Liver (tissue), 9 donors: ENCODE results near the gene GNB1L. TPM values are rescaled to one million over a fixed set of nuclear protein-coding genes. Genes with fewer than 3 reads are reported as not detected.

Experiments used
- DNase-seq: peaks from one replicate; pipeline ENCODE4 v3.0.0-alpha.2; 2017; ENCODE audit warnings: low spot score
- H3K27ac ChIP-seq, 2 donors: one replicate each; pipeline ENCODE4 v1.7.0; 2013; ENCODE audit warnings: inconsistent platforms in 2 of 2, low read length in 2 of 2, control low read depth in 1 of 2, low read depth in 1 of 2, mild to moderate bottlenecking in 1 of 2
- H3K27me3 ChIP-seq, 4 donors: one replicate each; pipeline versions ENCODE4 v1.6.1 to v1.7.0; 2013; ENCODE audit warnings: low read length in 3 of 4, inconsistent platforms in 1 of 4, mild to moderate bottlenecking in 1 of 4, moderate library complexity in 1 of 4; ENCODE audit not compliant: control insufficient read depth in 4 of 4, insufficient read depth in 4 of 4
- H3K36me3 ChIP-seq, 4 donors: one replicate each; pipeline versions ENCODE4 v1.6.1 to v1.7.0; 2013; ENCODE audit warnings: low read length in 3 of 4, mild to moderate bottlenecking in 3 of 4, low read depth in 1 of 4, moderate library complexity in 1 of 4; ENCODE audit not compliant: control insufficient read depth in 4 of 4, insufficient read depth in 3 of 4
- H3K4me1 ChIP-seq, 4 donors: one replicate each; pipeline versions ENCODE4 v1.6.1 to v1.7.0; 2013; ENCODE audit warnings: low read length in 3 of 4, mild to moderate bottlenecking in 3 of 4, moderate library complexity in 1 of 4; ENCODE audit not compliant: control insufficient read depth in 4 of 4, insufficient read depth in 4 of 4
- H3K4me3 ChIP-seq, 3 donors: one replicate each; pipeline versions ENCODE4 v1.6.1 to v1.7.0; 2013; ENCODE audit warnings: low read length in 3 of 3, control low read depth in 1 of 3, low read depth in 1 of 3, mild to moderate bottlenecking in 1 of 3
- H3K9ac ChIP-seq, 2 donors: one replicate each; pipeline ENCODE4 v1.7.0; 2013; ENCODE audit warnings: low read length in 2 of 2, mild to moderate bottlenecking in 2 of 2, moderate library complexity in 2 of 2, control low read depth in 1 of 2, low read depth in 1 of 2
- H3K9me3 ChIP-seq, 4 donors: one replicate each; pipeline versions ENCODE4 v1.6.1 to v1.7.0; 2013; ENCODE audit warnings: low read length in 3 of 4; ENCODE audit not compliant: control insufficient read depth in 4 of 4
- ATF3 ChIP-seq: IDR thresholded peaks from 2 replicates; pipeline ENCODE4 v1.6.1; 2016; ENCODE audit warnings: antibody characterized with exemption
- EGR1 ChIP-seq, 2 donors: IDR thresholded peaks; 2 replicates each; pipeline ENCODE4 v1.6.1; 2016 to 2018; ENCODE audit warnings: antibody characterized with exemption in 2 of 2, low read depth in 2 of 2
- FOXA1 ChIP-seq: IDR thresholded peaks from 2 replicates; pipeline ENCODE4 v1.6.1; 2016; ENCODE audit warnings: antibody characterized with exemption
- HNF4A ChIP-seq, 2 donors: conservative IDR thresholded peaks; 2 replicates each; pipeline ENCODE4 v1.6.1; 2016; ENCODE audit warnings: antibody characterized with exemption in 2 of 2, mild to moderate bottlenecking in 2 of 2
- JUND ChIP-seq, 2 donors: IDR thresholded peaks; 2 replicates each; pipeline ENCODE4 v1.6.1; 2016; ENCODE audit warnings: antibody characterized with exemption in 2 of 2
- NR2F2 ChIP-seq: IDR thresholded peaks from 2 replicates; pipeline ENCODE4 v1.6.1; 2016; ENCODE audit warnings: antibody characterized with exemption
- REST ChIP-seq: IDR thresholded peaks from 2 replicates; pipeline ENCODE4 v1.6.1; 2016; ENCODE audit warnings: antibody characterized with exemption, mild to moderate bottlenecking
- RXRA ChIP-seq, 2 donors: IDR thresholded peaks; 2 replicates each; pipeline ENCODE4 v1.6.1; 2017 to 2018; ENCODE audit warnings: antibody characterized with exemption in 2 of 2, mild to moderate bottlenecking in 1 of 2
- SP1 ChIP-seq: IDR thresholded peaks from 2 replicates; pipeline ENCODE4 v1.6.1; 2018; ENCODE audit warnings: antibody characterized with exemption, mild to moderate bottlenecking
- TAF1 ChIP-seq: conservative IDR thresholded peaks from 2 replicates; pipeline ENCODE4 v1.6.1; 2016; ENCODE audit warnings: antibody characterized with exemption, mild to moderate bottlenecking
- YY1 ChIP-seq: IDR thresholded peaks from 2 replicates; pipeline ENCODE4 v1.6.1; 2016; ENCODE audit warnings: antibody characterized with exemption, mild to moderate bottlenecking
- ZBTB33 ChIP-seq: IDR thresholded peaks from 2 replicates; pipeline ENCODE4 v1.6.1; 2016; ENCODE audit warnings: antibody characterized with exemption
- WGBS: extraction: QIAGEN DNeasy Blood & Tissue Kit; methylation state at CpG from one replicate; pipeline ENCODE4 v1.1.7; 2013; 5-methylcytosine and 5-hydroxymethylcytosine counted together
- polyA plus RNA-seq, 2 donors: library from polyadenylated mRNA; stranded (reverse) in 1 of 2; unstranded in 1 of 2; fragments of 200-250 nt in 1 of 2; fragments of >200 nt in 1 of 2; fragmentation: Nextera tagmentation in 1 of 2; extraction: Ambion mirVana in 1 of 2; gene quantifications; one replicate each; pipeline versions ENCODE4 v1.2.1 to v1.2.3, GENCODE V29; 2013 to 2015
- total RNA-seq, 2 donors: library from RNA; depleted of rRNA; stranded (reverse); fragments of >200 nt; gene quantifications; one replicate each; pipeline ENCODE4 v1.2.3, GENCODE V29; 2014
- donor health status: healthy.
- donor health status: healthy.
- donor health status: healthy.
- donor health status: healthy.
- donor health status: healthy.

GNB1L gene
- total and polyA plus RNA-seq, 4 donors, result 1.5 to 3.6 (median 1.9) TPM

- no peak overlapping the region for H3K27ac ChIP-seq
- peaks cover 0 to 1% (median 0%) of the 10 kb centered on the region in 4 donors for H3K36me3 ChIP-seq
- no peak overlapping the region for H3K4me3 ChIP-seq
- 70% methylated on average over 17 of the region's 17 CpGs for WGBS
- H3K27me3 ChIP-seq, result peaks cover 8 to 11% (median 9%) of the 10 kb centered on the region in 4 donors
- DNase-seq, result no peak
- peaks cover 5 to 43% (median 8%) of the 10 kb centered on the region in 4 donors for H3K4me1 ChIP-seq
- no peak overlapping the region for H3K9ac ChIP-seq
- no peak for TF ChIP-seq JUND (IDR thresholded peaks at IDR 0.05)
- no peak for TF ChIP-seq ZBTB33
- no peak for TF ChIP-seq RXRA (IDR thresholded peaks at IDR 0.05)
- no peak for TF ChIP-seq ATF3
- TF ChIP-seq REST, result no peak
- no peak for TF ChIP-seq NR2F2
- TF ChIP-seq EGR1 (IDR thresholded peaks at IDR 0.05; ENCODE audit: low read depth in 2 of 2), result no peak
- no peaks in the 10 kb centered on the region for H3K9me3 ChIP-seq
Measured at GRCh38 chr22:19764299-19764593, 90.4 kb downstream of the GNB1L start.

GRCh38 chr22:19763458-19764298 lies 91.0 kb downstream of the GNB1L start:
- 57% methylated on average over 39 of the region's 39 CpGs for WGBS
- H3K9ac ChIP-seq, result no peak overlapping the region

More at GRCh38 chr22:19763458-19764298, 91.0 kb downstream of the GNB1L start:
- no peaks in the 10 kb centered on the region for H3K9me3 ChIP-seq
- peaks cover 8 to 13% (median 10%) of the 10 kb centered on the region in 4 donors for H3K27me3 ChIP-seq
- no peak for TF ChIP-seq RXRA (IDR thresholded peaks at IDR 0.05)
- no peak for TF ChIP-seq YY1
- TF ChIP-seq ZBTB33, result no peak
- no peak for TF ChIP-seq FOXA1
- no peak for TF ChIP-seq EGR1 (IDR thresholded peaks at IDR 0.05; ENCODE audit: low read depth in 2 of 2)
- no peak for TF ChIP-seq HNF4A (conservative IDR thresholded peaks at IDR 0.05)
- TF ChIP-seq TAF1, result no peak
- TF ChIP-seq SP1, result no peak
- TF ChIP-seq REST, result no peak
- no peak for DNase-seq
- H3K4me1 ChIP-seq, result peaks cover 5 to 43% (median 8%) of the 10 kb centered on the region in 4 donors
- peaks cover 0 to 1% (median 0%) of the 10 kb centered on the region in 4 donors for H3K36me3 ChIP-seq
- no peak overlapping the region for H3K4me3 ChIP-seq
- H3K27ac ChIP-seq, result no peak overlapping the region
